Tibial nerve (tissue), 4 donors: ENCODE results near the gene BICRAL.

ENCODE experiments used
- EP300 ChIP-seq, 2 donors: sonication (generic); formaldehyde crosslinking; IDR thresholded peaks; one replicate each; pipeline ENCODE4 v1.6.1; 2017; ENCODE audit warnings: antibody characterized with exemption in 2 of 2, mild to moderate bottlenecking in 1 of 2
- TF ChIP-seq, protein P1 (sequence below), 5 experiments: fragments of 200-600 bp in 3 of 5; fragments of 450-650 bp in 2 of 5; sonication (generic) in 3 of 5; IDR thresholded peaks; one replicate each; pipeline ENCODE4 v1.5.1; 2016 to 2019; ENCODE audit warnings: antibody characterized with exemption in 5 of 5, mild to moderate bottlenecking in 3 of 5, moderate library complexity in 2 of 5

DNA sequence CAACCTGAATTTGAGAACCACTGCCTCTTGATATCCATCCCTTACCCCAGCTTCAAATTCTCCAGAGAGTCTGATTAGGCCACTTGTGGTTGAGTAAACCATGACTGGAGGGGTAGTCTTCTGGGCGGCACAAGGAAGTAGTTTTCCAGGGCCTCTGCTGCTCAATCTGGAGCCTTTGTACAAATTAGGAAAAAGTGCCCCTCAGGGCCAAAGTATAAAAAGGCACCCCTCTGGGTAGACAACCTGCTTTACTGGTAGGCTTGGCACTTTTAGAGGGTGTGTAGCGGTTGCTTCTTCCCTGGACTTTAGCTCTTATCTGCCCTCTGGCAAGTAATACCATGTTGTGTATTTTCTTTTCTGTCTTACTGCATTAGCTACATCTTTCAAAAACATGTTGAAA is 64.7 kb downstream of the BICRAL start:
- TF ChIP-seq, protein P1, sequence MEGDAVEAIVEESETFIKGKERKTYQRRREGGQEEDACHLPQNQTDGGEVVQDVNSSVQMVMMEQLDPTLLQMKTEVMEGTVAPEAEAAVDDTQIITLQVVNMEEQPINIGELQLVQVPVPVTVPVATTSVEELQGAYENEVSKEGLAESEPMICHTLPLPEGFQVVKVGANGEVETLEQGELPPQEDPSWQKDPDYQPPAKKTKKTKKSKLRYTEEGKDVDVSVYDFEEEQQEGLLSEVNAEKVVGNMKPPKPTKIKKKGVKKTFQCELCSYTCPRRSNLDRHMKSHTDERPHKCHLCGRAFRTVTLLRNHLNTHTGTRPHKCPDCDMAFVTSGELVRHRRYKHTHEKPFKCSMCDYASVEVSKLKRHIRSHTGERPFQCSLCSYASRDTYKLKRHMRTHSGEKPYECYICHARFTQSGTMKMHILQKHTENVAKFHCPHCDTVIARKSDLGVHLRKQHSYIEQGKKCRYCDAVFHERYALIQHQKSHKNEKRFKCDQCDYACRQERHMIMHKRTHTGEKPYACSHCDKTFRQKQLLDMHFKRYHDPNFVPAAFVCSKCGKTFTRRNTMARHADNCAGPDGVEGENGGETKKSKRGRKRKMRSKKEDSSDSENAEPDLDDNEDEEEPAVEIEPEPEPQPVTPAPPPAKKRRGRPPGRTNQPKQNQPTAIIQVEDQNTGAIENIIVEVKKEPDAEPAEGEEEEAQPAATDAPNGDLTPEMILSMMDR (IDR thresholded peaks at IDR 0.05) = no peak
- TF ChIP-seq EP300 (IDR thresholded peaks at IDR 0.05) = no peak
